GM19025 (cell line): ENCODE results near the gene AVEN.
"Not testable (repeated sequence)": the region's sequence is repeated elsewhere in the genome, so short reads cannot be mapped to it uniquely, and the experiment has no call there.

ENCODE experiments used
- ATAC-seq: cut with Tn5 transposase; IDR thresholded peaks from one replicate; pipeline ENCODE4 v1.9.1; 2021; ENCODE audit warnings: mild to moderate bottlenecking, low read depth, moderate library complexity; ENCODE audit not compliant: unreplicated experiment

AVEN gene, protein sequence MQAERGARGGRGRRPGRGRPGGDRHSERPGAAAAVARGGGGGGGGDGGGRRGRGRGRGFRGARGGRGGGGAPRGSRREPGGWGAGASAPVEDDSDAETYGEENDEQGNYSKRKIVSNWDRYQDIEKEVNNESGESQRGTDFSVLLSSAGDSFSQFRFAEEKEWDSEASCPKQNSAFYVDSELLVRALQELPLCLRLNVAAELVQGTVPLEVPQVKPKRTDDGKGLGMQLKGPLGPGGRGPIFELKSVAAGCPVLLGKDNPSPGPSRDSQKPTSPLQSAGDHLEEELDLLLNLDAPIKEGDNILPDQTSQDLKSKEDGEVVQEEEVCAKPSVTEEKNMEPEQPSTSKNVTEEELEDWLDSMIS

DNA sequence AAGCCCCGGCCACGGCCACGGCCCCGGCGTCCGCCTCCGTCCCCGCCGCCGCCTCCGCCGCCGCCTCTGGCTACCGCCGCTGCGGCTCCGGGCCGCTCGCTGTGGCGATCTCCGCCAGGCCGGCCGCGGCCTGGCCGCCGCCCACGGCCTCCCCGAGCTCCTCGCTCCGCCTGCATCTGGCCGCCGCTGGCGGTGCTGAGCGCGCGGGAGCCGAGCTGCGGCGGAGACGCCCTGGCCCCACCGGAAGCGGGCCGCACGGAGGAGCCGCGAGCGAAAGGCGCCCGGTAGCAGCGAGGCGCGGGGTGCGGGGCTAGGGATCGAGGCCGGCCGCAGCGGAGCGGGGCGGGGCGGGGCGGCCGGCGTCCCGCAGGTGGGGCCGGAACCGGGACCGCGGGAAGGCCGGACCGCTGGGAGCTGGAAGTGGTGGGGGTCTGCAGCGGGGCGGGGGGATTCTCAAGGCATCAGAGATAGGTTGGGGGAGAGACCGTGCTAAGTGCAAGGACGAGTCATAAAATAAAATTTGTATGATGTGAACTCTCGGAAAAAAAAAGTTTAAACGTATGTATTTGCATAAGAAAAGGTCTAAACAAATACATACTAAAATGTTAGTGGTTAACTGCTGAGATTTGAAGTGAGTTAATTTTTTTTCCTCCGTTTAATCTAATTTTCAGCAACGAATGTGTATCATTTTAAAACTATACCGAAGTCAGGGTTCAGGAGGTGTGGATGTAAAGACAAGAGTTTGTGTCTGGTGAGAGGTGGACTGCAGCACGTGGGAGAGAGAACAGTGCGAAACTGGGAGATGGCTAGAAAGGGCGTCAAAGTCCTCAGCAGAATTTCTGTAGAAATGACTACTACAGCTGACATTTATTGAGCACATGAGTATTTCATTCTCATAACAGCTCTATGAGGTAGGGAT is at the start of gene AVEN:
Gene AVEN, minus strand, starts transcription at position 334 of the 919 bp plus-strand sequence. Its CDS starts 158 bp downstream, at position 176.
- ATAC-seq: peak; percentile 47

DNA sequence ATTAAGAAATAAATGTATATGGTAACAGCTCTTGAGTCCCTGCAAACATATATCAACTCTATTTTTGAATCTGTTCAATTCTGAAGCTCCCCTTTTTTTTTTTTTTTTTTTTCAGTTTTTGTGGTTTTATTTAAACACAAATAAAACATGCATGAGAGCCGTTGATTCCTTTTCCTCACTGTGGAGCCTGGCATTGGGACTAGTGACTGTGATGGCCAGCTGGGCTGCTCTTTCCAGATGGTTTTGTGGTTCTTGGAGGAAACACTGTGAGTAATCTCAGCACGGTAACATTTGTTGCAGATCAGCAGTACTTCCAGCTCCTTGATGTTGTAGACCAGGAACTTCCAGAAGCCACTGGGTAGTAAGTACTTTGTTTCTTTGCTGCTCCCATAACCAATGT is 46.7 kb upstream of the AVEN start:
- no peak for ATAC-seq

DNA sequence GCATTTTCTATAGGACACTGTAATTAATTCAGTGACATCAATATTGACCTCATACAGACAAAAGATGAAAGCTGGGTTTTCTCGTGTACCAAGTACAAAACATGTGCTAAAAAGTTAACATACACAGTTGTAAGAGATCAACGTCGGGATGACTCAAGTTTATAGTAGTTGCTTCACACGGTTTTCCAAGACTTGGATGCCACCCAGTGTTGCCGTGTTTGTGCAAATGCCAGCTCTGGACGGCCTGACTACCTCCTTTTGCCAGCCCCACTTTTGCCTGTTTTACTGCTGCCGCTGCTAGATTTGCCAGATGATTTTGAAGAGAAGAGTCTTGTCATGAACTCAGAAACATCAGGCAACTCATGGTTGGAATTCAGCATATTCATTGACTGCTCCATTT is 45.1 kb upstream of the AVEN start:
- ATAC-seq: no peak

DNA sequence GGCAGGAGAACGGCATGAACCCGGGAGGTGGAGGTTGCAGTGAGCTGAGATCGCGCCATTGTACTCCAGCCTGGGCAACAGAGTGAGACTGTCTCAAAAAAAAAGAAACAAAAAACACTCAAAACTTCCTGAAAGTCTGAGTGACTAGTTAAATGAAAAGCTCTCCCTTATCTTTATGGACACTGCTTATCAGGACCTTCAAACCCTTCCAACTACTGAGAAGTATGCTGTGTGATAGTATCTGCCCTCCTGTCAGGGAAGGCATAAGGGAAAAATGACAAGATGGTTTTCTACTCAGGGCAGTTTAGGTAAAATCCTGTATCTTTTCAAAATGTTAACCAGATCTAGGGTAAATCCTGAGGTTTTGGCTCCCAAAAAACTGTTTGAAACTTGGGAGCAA is 40.9 kb upstream of the AVEN start:
- no peak for ATAC-seq

DNA sequence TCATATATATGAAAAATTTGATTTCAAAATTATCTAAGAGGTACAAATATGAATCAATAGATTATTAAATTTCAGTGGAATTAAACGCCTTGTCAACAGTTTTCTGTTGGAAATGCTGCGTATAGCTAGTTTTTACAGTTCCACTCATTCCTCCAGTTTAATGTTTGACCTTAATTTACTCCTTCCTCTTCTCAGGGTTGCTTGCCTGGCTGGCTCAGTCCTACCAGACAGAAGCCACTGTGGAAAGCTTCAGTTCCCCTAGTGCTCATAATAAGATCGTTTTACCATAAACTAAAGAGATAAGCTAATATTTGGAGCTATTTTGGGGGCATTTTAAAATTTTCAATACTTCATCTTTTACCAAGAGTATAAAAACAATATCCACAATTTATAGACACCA is 39.9 kb upstream of the AVEN start:
- ATAC-seq: no peak

DNA sequence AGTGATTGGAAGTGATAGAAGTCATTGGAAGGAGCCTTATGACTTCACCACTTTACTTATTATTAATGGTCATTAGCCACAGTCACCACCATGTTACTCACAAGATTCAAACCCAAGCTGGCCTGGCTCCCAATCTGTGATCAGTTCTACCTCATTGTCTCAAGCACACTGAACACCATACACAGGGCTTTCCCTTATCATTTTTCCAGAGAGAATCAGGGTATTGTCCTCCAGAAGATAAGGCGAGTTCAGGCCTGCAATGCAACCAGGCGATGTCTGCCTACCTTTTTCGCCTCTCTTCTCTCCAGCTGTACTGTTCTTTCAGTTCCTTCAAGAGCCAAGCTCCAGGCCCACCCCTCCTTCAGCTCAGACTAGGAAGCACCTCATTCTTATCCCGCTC is 37.8 kb upstream of the AVEN start:
- ATAC-seq: no peak

DNA sequence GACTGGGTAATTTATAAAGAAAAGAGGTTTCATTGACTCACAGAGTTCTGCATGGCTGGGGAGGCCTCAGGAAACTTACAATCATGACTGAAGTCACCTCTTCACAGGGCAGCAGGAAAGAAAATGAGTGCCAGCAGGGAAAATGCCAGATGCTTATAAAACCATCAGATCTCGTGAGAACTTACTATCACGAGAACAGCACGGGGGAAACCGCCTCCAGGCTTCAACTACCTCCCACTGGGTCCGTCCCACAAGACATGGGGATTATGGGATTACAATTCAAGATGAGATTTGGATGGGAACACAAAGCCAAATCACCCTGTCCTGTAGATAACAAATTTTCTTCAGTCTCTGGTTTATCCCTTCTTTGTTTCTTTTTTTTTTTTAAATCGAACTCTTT is 31.0 kb upstream of the AVEN start:
- no peak for ATAC-seq

DNA sequence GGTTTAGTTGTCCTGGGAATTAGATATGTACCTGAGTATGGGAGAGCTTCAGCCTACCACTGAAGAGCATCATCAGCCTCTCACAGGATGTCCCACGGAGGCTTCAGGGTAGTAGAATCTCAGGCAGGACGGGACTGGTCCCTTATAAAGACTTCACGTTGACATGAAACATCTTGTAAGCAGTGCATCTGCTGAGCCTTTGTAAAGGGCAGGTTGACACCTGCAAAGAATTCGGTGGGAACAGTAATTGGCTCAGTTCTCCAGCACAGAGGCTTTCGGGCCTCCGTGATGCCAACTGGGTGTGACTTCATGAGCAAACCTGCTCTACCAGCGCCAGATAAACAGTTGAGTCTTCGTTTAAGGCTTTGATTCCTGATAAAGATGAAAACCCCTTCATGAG is 26.9 kb upstream of the AVEN start:
- no peak for ATAC-seq

DNA sequence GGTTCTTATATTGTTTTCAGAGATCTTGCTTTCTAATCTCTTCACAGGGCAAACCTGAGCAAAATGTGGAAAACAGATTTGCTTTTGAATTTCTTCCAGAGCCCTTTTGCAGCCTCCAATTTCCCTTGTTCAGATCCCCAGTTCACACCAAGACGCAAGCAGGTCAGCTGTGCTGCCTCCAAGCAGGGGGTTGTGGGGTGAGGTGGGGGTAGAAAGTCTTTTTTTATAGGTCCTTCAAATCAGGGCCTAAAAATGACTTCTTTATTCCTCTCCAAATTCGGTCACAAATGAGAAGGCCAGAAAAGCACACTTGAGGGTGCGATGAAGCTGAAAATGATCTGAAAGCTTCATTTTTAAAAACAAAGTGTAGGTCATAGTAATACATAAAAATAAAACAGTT is 26.3 kb upstream of the AVEN start:
- no peak for ATAC-seq

DNA sequence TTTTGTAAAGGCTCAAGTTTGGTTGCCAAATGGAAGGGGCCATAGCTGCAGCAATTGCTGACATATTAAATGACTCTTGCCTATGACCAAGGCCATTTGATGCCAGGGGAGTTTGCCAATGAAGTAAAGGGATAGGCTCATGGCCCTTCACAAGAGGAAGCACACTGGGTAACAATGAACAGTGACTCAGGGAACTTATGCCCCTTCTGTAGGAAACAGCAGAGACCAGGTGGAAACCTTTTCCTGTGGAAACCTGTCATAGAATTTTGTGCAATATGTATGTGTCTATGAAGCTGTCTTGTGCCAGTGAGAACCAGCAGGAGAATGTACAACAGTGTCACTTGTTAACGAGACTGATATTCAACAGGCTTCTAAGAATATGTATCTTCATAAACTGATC is 25.4 kb upstream of the AVEN start:
- no peak for ATAC-seq

DNA sequence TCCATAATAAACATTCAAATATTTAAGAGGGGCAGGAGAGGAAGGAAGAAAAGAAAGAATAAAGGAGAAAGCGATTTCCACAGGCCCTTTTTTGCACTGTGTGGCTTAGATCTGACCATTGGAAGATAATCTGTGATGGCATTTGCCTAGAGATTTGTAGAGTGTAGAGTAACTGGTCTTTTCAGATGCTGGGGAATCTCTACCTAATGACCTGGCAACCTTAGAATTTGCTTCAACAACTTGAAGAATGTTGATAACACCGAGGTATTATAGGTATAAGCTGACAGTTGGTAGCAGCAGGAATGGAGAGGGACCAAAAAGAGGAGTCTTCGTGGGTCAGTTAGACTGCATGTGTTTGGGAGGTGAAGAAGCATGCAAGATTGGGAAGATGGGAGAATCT is 20.9 kb upstream of the AVEN start:
- no peak for ATAC-seq

DNA sequence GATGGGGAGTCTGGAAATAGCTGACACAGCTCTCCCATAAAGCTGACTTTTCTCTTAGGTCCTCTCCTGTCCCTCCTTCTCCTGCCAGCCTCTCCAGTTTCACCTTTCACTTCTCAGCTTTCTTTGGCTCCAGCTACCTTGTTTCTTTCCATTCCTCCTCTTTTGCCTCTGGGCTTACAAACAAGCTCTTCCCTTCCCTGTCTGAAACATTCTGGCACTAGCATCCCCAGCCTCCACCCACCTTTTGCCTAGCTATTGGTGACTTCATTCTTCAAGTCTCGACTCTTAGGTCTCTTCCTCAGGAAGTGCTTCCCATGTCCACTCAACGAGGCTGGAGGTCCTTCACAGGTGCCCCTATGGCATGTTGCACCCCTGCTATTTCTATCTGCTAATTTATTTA is 20.5 kb upstream of the AVEN start:
- no peak for ATAC-seq

DNA sequence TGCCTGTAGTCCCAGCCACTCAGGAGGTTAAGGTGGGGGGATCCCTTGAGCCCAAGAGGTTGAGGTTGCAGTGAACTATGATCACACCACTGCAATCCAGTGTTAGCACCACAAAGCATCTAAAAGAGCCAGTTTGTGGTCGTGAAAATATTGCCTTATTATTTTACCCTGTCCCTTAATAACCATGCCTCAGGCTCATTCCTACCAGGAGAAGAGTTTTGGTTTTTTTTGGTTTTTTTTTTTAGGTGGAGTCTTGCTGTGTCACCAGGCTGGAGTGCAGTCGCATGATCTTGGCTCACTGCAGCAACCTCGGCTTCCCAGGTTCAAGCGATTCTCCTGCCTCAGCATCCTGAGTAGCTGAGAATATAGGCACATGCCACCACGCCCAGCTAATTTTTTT is 17.9 kb upstream of the AVEN start:
- no peak for ATAC-seq

DNA sequence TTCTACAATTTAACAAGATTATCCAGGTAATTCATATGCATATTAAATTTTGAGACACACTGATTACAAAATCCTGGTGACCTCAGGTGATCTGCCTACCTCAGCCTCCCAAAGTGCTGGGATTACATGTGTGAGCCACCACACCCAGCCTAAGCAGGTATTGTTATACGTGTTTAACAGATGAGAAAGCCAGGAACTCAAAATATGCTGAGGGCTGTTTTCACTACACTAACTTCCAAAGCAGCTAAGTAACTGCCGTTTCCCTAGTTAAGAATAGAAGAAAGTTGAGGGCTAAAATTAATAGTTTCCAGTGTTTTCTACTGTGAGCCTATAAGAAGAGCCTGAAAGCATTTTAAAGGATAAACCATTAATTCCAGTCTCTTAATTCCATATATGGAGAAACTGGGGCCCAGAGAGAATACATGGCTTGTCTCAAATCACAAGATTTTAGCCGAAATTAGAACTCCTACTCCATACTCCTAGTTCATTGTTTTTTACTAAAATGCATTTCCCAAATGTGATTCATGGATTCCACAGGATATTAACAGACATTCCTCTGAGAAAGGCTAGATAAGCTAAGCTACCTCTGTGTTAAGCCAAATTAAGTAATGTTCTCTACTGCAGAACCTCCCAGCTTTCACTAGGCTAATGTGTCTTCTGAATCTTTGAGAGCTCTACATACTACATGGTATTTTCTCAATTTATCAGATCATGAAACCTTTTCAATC is 17.0 kb upstream of the AVEN start:
- no peak for ATAC-seq

DNA sequence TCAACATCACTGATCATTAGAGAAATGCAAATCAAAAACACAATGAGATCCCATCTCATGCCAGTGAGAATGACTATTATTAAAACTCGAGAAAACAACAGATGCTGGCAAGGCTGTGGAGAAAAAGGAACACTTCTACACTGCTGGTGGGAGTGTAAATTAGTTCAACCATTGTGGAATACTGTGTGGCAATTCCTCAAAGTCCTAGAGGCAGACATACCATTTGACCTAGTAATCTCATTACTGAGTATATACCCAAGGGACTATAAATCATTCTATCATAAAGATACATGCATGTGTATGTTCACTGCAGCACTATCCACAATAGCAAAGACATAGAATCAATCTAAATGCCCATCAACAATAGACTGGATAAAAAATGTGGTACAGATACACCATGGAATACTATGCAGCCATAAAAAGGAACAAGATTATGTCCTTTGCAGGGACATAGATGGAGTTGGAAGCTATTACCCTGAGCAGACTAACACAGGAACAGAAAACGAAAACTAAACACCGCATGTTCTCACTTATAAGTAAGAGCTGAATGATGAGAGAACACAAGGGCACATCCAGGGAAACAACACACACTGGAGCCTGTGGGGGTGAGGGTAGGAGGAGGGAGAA is 15.2 kb upstream of the AVEN start:
- ATAC-seq: no peak

DNA sequence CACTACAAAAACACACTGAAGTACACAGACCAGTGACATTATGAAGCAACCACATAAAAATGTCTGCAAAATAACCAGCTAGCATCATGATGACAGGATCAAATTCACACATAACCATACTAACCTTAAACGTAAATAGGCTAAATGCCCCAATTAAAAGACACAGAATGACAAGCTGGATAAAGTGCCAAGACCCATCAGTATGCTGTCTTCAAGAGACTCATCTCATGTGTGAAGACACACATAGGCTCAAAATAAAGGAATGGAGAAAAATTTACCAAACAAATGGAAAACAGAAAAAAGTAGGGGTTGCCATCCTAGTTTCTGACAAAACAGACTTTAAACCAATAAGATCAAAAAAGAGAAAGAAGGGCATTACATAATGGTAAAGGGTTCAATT is 11.4 kb upstream of the AVEN start:
- not testable (repeated sequence) for ATAC-seq

DNA sequence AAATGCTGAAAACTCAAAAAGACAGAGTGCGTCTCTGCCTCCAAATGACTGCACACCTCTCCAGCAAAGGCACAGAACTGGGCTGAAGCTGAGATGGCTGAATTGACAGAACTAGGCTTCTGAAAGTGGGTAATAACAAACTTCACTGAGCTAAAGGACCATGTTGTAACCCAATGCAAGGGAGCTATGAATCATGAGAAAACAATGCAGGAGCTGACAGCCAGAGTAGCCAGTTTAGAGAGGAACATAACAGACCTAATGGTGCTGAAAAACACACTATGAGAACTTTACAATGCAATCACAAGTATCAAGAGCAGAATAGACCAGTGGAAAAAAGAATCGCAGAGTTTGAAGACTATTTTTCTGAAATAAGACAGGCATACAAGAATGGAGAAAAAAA is 10.1 kb upstream of the AVEN start:
- no peak for ATAC-seq

DNA sequence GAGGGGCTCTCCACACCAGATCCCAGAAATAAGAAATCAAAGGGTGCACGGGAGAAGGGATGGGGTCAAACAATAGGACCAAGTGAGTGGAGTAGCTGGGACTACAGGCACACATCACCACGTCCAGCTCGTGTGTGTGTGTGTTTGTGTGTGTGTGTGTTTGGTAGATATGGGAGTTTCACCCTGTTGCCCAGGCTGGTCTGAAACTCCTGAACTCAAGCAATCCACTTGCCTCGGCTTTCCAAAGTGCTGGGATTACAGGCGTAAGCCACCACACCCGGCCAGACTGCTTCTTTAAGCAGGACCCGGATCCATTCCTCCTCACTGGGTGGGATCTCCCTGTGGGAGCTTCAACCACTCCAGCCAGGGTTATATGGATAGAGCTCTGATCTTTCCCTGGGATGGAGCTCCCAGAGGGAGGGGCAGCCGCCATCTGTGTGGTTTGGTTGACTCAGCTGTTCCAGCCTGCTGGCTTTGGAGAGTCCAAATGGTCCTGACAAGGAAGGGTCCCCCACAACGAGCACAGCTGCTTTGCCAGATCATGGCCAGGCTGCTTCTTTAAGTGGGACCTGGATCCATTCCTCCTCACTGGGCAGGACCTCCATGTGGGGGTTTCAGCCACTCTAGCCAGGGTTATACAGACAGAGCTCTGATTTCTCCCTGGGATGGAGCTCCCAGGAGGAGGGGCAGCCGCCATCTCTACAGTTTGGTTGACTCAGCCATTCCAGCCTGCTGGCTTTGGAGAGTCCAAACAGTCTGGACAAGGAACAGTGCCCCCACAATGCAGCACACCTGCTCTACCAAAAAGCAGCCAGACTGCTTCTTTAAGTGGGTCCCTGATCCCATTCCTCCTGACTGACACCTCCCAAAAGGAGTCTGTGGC is 9.1 kb upstream of the AVEN start:
- no peak for ATAC-seq

DNA sequence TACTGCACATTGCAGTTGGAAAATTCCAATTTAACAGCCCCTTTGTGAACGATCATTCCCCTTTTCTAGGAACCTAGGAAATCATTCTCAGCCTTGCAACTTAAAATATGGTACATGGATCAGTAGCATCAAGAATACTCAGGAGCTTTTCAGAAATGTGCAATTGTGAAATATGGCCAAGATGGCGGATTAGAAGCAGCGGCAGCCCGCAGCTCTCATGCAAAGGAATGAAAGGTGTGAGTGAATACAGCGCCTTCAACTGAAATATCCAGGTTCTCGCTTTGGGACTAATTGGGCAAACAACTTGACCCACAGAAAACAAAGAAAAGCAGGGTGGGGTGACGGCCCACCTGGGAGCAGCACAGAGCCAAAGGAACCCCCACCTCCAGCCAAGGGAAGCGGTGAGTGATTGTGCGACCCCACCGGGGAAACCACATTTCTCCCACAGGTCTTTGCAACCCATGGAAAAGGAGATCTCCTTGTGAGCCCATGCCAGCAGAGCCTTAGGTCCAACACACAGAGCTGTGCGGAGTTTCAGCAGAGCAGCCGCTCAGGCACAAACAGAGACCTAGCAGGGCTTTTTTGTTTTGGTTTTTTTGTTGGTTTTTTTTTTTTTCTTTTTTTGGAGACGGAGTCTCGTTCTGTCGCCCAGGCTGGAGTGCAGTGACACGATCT is 7.6 kb upstream of the AVEN start:
- ATAC-seq: no peak
